Activated T-cell treated with anti-CD3 and anti-CD28 coated beads, Interleukin-2, amount 50 U/mL, for 4 hours (primary cell): ENCODE measurements around the gene UBIAD1. TPM values are rescaled to one million over a fixed set of nuclear protein-coding genes. Genes with fewer than 3 reads are reported as not detected.

Experiments
- ATAC-seq, 2 donors: fragments of 200-7000 bp; cut with Tn5 transposase; one replicate each; pipeline ENCODE4 v1.10.0; 2021
- DNase-seq: peaks from one replicate; pipeline ENCODE4 v3.0.0-alpha.2; 2020
- H3K27me3 Mint-ChIP-seq: one replicate; pipeline ENCODE4 v1.8.0; 2021; ENCODE audit warnings: low read depth, mixed read lengths
- H3K36me3 Mint-ChIP-seq: one replicate; pipeline ENCODE4 v1.8.0; 2022; ENCODE audit warnings: mixed read lengths; ENCODE audit not compliant: insufficient read depth
- H3K4me1 Mint-ChIP-seq: one replicate; pipeline ENCODE4 v1.8.0; 2021; ENCODE audit warnings: low read depth, mixed read lengths
- H3K4me3 Mint-ChIP-seq: one replicate; pipeline ENCODE4 v1.8.0; 2021; ENCODE audit warnings: mild to moderate bottlenecking, moderate library complexity, mixed read lengths
- H3K9me3 Mint-ChIP-seq: one replicate; pipeline ENCODE4 v1.8.0; 2021; ENCODE audit warnings: mixed read lengths
- total RNA-seq, 3 donors: library from RNA; stranded (reverse); gene quantifications; one replicate each; pipeline ENCODE4 v1.2.1, GENCODE V29; 2021

The UBIAD1 gene
- total RNA-seq, 3 donors from 2014 or later = 46.1 to 57.8 (median 47.4) TPM

DNA sequence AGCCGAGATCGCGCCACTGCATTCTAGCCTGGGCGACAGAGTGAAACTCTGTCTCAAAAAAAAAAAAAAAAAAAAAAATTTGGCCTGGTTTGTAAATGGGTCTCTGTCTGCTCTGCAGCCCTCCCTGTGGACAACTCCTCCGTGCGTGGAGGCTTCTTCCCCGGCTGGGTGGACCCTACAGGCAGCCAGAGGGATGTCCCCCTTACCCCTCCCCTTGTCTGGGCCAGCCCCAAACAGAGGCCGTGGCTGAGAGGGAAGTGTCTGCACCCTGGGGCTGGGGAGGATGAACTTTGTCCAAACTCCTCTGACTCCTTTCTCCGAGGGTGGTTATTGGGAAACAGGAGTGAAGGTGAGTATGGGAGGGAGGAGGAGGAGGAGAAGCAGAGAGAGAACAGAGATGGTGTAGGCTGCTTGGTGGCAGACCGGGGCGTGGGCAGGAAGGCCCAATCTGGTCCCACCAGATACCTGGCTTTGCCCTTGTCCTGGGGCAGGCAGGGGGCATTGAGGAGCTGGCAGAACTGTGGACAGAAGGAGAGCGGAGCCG, 61.3 kb downstream of the UBIAD1 start:
- peaks cover 13% of the 10 kb centered on the region for H3K27me3 Mint-ChIP-seq
- ATAC-seq (no peak), DNase-seq (no peak)
- no peaks in the 10 kb centered on the region for H3K9me3 Mint-ChIP-seq
- no peaks in the 10 kb centered on the region for H3K36me3 Mint-ChIP-seq
- H3K4me3 Mint-ChIP-seq = no peak overlapping the region
- peaks cover 10% of the 10 kb centered on the region for H3K4me1 Mint-ChIP-seq

DNA sequence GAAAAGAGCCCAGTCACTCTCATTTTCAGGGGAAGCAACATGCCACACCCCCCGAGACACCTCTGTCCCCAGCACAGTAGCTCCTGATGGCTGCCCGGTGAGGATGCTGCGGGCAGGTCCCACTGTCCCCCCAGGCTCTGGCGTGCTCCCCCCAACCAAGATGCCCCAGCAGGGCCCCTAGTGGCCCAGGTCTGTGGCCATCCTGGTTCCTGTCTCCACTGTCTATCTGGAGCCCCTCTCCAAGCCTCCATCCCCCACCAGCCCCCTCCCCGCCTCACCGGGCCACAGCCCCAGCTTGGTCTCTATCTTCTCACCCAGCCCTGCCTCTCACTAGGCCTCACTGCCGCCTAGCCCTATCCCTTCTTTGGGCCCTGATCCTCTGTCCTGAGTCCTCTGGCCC, 61.8 kb downstream of the UBIAD1 start:
- H3K36me3 Mint-ChIP-seq = no peaks in the 10 kb centered on the region
- DNase-seq = no peak
- H3K27me3 Mint-ChIP-seq = peaks cover 13% of the 10 kb centered on the region

DNA sequence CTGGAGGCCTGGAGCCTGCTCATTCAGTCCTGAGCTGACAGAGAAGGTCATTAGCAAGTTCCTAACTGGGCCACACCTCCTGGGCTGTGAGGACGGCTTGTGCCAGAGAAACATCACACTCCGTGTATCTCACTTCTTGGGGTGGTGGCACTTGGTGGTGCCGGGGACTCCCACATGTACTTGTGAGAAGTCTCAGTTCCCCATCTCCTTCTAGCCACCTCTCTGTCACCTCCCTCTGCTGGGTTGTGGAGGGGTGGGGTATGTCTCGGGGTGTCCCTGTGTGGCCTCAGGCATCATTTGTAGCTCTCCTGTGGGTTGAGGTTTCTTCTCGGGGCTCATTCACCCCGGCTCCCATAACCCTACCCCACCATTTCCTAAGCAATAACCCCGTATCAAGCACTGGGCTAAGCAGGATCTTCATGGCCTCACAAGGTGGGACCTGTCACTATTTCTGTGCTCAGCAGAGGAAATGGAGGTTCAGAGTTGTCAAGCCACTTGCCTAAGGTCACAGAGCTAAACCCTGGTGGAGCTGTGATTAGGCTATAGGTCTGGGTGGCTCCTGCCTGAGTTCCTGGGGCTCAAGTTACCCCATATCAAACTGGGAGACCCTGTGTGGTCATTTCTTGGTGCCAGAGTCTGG, 62.5 kb downstream of the UBIAD1 start:
- Mint-ChIP-seq H3K27me3 (peaks cover 19% of the 10 kb centered on the region), H3K36me3 (no peaks in the 10 kb centered on the region), H3K4me1 (peaks cover 10% of the 10 kb centered on the region), H3K9me3 (no peaks in the 10 kb centered on the region), H3K4me3 (no peak overlapping the region)
- DNase-seq = no peak
- no peak for ATAC-seq

More for the DNA sequence above, 61.8 kb downstream of the UBIAD1 start:
- H3K9me3 Mint-ChIP-seq = no peaks in the 10 kb centered on the region
- ATAC-seq = no peak
- no peak overlapping the region for H3K4me3 Mint-ChIP-seq
- H3K4me1 Mint-ChIP-seq = peaks cover 10% of the 10 kb centered on the region

DNA sequence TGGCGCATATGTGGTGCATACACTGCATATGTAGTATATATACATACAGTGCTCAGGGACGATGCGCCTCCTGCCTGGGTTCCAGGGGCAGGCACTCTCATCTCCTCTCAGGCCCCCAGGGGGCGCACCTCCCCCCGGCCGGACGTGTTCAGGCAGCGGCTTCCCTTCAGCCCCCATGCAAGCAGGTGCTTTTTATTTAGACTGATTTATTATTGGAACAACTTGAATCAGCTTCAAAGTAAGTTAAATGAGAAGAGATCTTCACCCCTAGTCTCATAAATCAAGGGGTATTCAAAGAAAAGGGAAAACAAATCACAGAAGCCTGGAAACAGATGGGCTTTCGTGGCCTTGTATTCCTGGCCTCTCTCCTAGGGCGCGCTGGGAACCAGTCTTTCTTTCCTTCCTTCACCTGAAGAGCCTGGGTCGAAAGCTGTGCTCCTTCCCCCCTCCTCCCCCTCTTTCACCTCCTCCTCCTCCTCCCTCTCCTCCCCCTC, 64.6 kb downstream of the UBIAD1 start:
- peak; percentile 65 for DNase-seq
- H3K4me1 Mint-ChIP-seq = peaks cover 10% of the 10 kb centered on the region
- ATAC-seq = peak; percentile 82 to 90
- no peaks in the 10 kb centered on the region for H3K9me3 Mint-ChIP-seq
- H3K36me3 Mint-ChIP-seq = no peaks in the 10 kb centered on the region
- H3K27me3 Mint-ChIP-seq = peaks cover 19% of the 10 kb centered on the region
- H3K4me3 Mint-ChIP-seq = no peak overlapping the region

Other genes with a start within 250 kb of the UBIAD1 start
- 1 to 10 TPM in 1 of 3 donors, under 1 TPM in 2; 0.48 to 1.0 (median 0.50) TPM for gene MASP2, start 226.0 kb upstream of the UBIAD1 start, total RNA-seq
- gene SRM, start 213.2 kb upstream of the UBIAD1 start, total RNA-seq = 100 to 1,000 TPM; 622 to 706 (median 667) TPM
- gene EXOSC10, start 173.3 kb upstream of the UBIAD1 start, total RNA-seq = 10 to 100 TPM; 82.8 to 86.6 (median 85.1) TPM
- gene ANGPTL7, start 83.8 kb upstream of the UBIAD1 start, total RNA-seq = not detected
- gene MTOR, start 10.6 kb upstream of the UBIAD1 start, total RNA-seq = 10 to 100 TPM; 46.4 to 49.6 (median 47.9) TPM
- under 1 TPM; 0.23 to 0.57 (median 0.29) TPM for gene DISP3, start 206.0 kb downstream of the UBIAD1 start, total RNA-seq